Neutrophil (primary cell): ENCODE data around the gene TRABD.

ENCODE experiments used
- H3K27ac ChIP-seq: fragments of 200-600 bp; sonication (generic); 2 replicates; pipeline ENCODE4 v1.5.1; 2016; ENCODE audit warnings: mild to moderate bottlenecking, moderate library complexity
- H3K27me3 ChIP-seq: fragments of 200-600 bp; sonication (generic); 2 replicates; pipeline ENCODE4 v1.6.0; 2016; ENCODE audit warnings: mild to moderate bottlenecking
- H3K36me3 ChIP-seq: fragments of 200-600 bp; sonication (generic); 2 replicates; pipeline ENCODE4 v1.5.1; 2017
- H3K4me1 ChIP-seq, 2 experiments: fragments of 200-600 bp in 1 of 2; sonication (generic) in 1 of 2; 1 replicate in 1 of 2; 2 replicates in 1 of 2; pipeline versions ENCODE4 v1.5.1 to v1.6.1; 2013 to 2016; ENCODE audit warnings: low read depth in 1 of 2, low read length in 1 of 2, mild to moderate bottlenecking in 1 of 2, moderate library complexity in 1 of 2; ENCODE audit not compliant: control insufficient read depth in 1 of 2, insufficient read depth in 1 of 2
- H3K4me3 ChIP-seq, 2 experiments: fragments of 200-600 bp in 1 of 2; sonication (generic) in 1 of 2; 1 replicate in 1 of 2; 2 replicates in 1 of 2; pipeline ENCODE4 v1.5.1; 2013 to 2016; ENCODE audit warnings: low read depth in 1 of 2, low read length in 1 of 2, mild to moderate bottlenecking in 1 of 2, moderate library complexity in 1 of 2
- H3K9me3 ChIP-seq: fragments of 200-600 bp; sonication (generic); 2 replicates; pipeline ENCODE4 v1.5.1; 2016
- CTCF ChIP-seq: fragments of 200-600 bp; sonication (generic); IDR thresholded peaks from 2 replicates; pipeline ENCODE4 v1.5.1; 2016; ENCODE audit warnings: antibody characterized with exemption

TRABD gene

GRCh38 chr22:50179937-50180726, 5.6 kb upstream of the TRABD start:
- Histone ChIP-seq H3K4me3 (no peak overlapping the region), H3K27me3 (peaks cover 48% of the 10 kb centered on the region), H3K36me3 (peaks cover 44% of the 10 kb centered on the region), H3K9me3 (no peaks in the 10 kb centered on the region), H3K27ac (no peak overlapping the region), H3K4me1 (peaks cover 20% of the 10 kb centered on the region in 2 experiments)
- no peak for TF ChIP-seq CTCF

GRCh38 chr22:50180727-50181521, 4.8 kb upstream of the TRABD start:
- Histone ChIP-seq H3K4me1 (peaks cover 24% of the 10 kb centered on the region in 2 experiments), H3K27me3 (peaks cover 42% of the 10 kb centered on the region), H3K27ac (no peak overlapping the region), H3K4me3 (no peak overlapping the region), H3K36me3 (peaks cover 44% of the 10 kb centered on the region), H3K9me3 (no peaks in the 10 kb centered on the region)
- no peak for TF ChIP-seq CTCF

GRCh38 chr22:50182176-50183081, 3.3 kb upstream of the TRABD start:
- Histone ChIP-seq H3K27me3 (peaks cover 27% of the 10 kb centered on the region), H3K4me1 (peaks cover 36 to 38% of the 10 kb centered on the region in 2 experiments), H3K4me3 (no peak overlapping the region), H3K27ac (no peak overlapping the region), H3K36me3 (peaks cover 38% of the 10 kb centered on the region), H3K9me3 (no peaks in the 10 kb centered on the region)
- TF ChIP-seq CTCF: no peak

GRCh38 chr22:50183141-50183971, 2.4 kb upstream of the TRABD start:
- no peak for TF ChIP-seq CTCF

More at GRCh38 chr22:50183141-50183971, 2.4 kb upstream of the TRABD start:
- Histone ChIP-seq H3K4me1 (peaks cover 45 to 47% of the 10 kb centered on the region in 2 experiments), H3K36me3 (peaks cover 31% of the 10 kb centered on the region), H3K4me3 (peak overlapping the region in 1 of 2 experiments; percentile 90), H3K27ac (peak overlapping the region; percentile 99), H3K27me3 (peaks cover 18% of the 10 kb centered on the region), H3K9me3 (no peaks in the 10 kb centered on the region)
